HL-60 (cell line): ENCODE measurements around the gene VN1R5.

ENCODE experiments used
- DNase-seq, 2 experiments: peaks; one replicate each; pipeline ENCODE4 v3.0.0-alpha.2; 2010 to 2020; ENCODE audit warnings: low read depth in 1 of 2, low spot score in 1 of 2
- H3K27ac ChIP-seq: fragments of 250-450 bp; sonication (Bioruptor Pico); replicated peaks from 2 replicates; pipeline ENCODE4 v1.5.1; 2020; ENCODE audit warnings: mild to moderate bottlenecking, moderate library complexity
- H3K27me3 ChIP-seq: fragments of 250-450 bp; sonication (Bioruptor Pico); 2 replicates; pipeline ENCODE4 v1.5.1; 2021; ENCODE audit warnings: mild to moderate bottlenecking, moderate library complexity; ENCODE audit not compliant: insufficient read depth, poor library complexity, severe bottlenecking
- H3K4me3 ChIP-seq: replicated peaks from 2 replicates; pipeline ENCODE4 v1.5.1; 2011; ENCODE audit warnings: mild to moderate bottlenecking, control low read depth, low read length; ENCODE audit not compliant: insufficient read depth
- CTCF ChIP-seq: IDR thresholded peaks from one replicate; pipeline ENCODE4 v1.5.1; 2011; ENCODE audit warnings: low read length, control low read depth, inconsistent platforms; ENCODE audit not compliant: insufficient read depth
- GABPA ChIP-seq: IDR thresholded peaks from 2 replicates; pipeline ENCODE4 v1.6.1; 2012; ENCODE audit warnings: low read depth
- POLR2AphosphoS5 ChIP-seq: IDR thresholded peaks from 2 replicates; pipeline ENCODE4 v1.6.1; 2012; ENCODE audit warnings: low read depth
- REST ChIP-seq: IDR thresholded peaks from 2 replicates; pipeline ENCODE4 v1.6.1; 2012; ENCODE audit warnings: low read depth; ENCODE audit not compliant: insufficient replicate concordance
- SPI1 ChIP-seq: IDR thresholded peaks from 2 replicates; pipeline ENCODE4 v1.6.1; 2012; ENCODE audit warnings: low read depth, mild to moderate bottlenecking, borderline replicate concordance

The VN1R5 gene

GRCh38 chr1:247266053-247266452, 10.2 kb downstream of the VN1R5 start:
- H3K4me3 ChIP-seq, result no peak overlapping the region
- no peak for DNase-seq
- H3K27me3 ChIP-seq, result no peaks in the 10 kb centered on the region
- no peak for TF ChIP-seq POLR2AphosphoS5
- no peak for TF ChIP-seq CTCF
- no peak for TF ChIP-seq REST
- no peak for TF ChIP-seq SPI1
- TF ChIP-seq GABPA, result no peak
- H3K27ac ChIP-seq, result no peak overlapping the region

- H3K27ac ChIP-seq, result no peak overlapping the region
- DNase-seq, result no peak
- TF ChIP-seq SPI1, result no peak
- TF ChIP-seq GABPA, result no peak
- TF ChIP-seq REST, result no peak
- no peak for TF ChIP-seq CTCF
- TF ChIP-seq POLR2AphosphoS5, result no peak
Observed at GRCh38 chr1:247268390-247269045, 12.6 kb downstream of the VN1R5 start.

GRCh38 chr1:247269133-247269532, 13.3 kb downstream of the VN1R5 start:
- Histone ChIP-seq H3K4me3 (no peak overlapping the region), H3K27me3 (no peaks in the 10 kb centered on the region), H3K27ac (no peak overlapping the region)
- TF ChIP-seq GABPA (no peak), CTCF (no peak), POLR2AphosphoS5 (no peak), REST (no peak), SPI1 (no peak)
- no peak for DNase-seq

More at GRCh38 chr1:247268390-247269045, 12.6 kb downstream of the VN1R5 start:
- H3K4me3 ChIP-seq, result no peak overlapping the region
- H3K27me3 ChIP-seq, result no peaks in the 10 kb centered on the region
